Hematopoietic multipotent progenitor cell treated with erythropoietin and hydrocortisone succinate and interleukin-3 and kit ligand, for 6 days (in vitro differentiated cells): ENCODE measurements around the gene EPN1.

Source experiments
- DNase-seq: peaks from one replicate; pipeline ENCODE4 v3.0.0-alpha.2; 2015

The EPN1 gene

GRCh38 chr19:55674841-55675660, at the start of gene EPN1:
TSS of gene EPN1 (plus strand) at chr19:55675226. CDS start at chr19:55678628, 3,402 bp downstream.
- DNase-seq = peak; percentile 98

- DNase-seq = no peak
Observed at GRCh38 chr19:55626350-55626749, 48.7 kb upstream of the EPN1 start.

DNA sequence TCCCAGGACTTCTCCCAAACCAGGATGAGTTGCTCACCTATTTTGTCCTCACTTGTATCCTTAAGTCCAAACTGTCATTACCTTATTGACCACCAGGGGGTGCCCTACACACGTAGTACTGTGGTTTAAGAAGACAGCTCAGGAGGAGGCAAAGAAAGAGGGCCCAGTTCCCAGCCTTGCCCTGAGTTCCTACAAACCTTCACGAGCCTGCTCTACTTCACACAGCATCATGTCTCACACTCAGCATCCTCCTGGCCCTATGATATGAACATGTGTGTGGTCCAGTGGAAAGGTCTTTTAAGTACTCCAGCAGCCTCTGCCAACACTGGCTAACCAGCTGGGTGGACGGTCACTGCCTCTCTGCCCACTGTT, 42.6 kb upstream of the EPN1 start:
- peak; percentile 98 for DNase-seq

DNA sequence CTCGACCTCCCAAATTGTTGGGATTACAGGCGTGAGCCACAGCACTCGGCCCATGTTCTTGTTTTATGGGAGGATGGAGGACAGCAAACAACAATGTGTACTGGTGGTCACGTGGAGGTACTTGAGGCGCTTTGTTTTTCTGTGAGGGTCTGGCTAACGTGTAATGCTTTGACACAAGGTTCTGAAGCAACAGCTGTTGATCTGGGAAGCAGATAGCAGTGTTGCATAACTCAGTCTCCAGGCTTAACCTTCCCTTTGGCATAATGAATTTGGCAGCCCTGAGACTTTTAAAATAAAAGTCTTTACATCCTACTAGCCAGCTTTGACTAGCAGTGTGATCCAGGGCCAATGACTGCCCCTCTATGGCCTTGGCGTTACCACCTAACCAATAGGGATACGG, 41.2 kb upstream of the EPN1 start:
- DNase-seq = peak; percentile 67

- DNase-seq = no peak
Observed at GRCh38 chr19:55635334-55635717, 39.7 kb upstream of the EPN1 start.

DNA sequence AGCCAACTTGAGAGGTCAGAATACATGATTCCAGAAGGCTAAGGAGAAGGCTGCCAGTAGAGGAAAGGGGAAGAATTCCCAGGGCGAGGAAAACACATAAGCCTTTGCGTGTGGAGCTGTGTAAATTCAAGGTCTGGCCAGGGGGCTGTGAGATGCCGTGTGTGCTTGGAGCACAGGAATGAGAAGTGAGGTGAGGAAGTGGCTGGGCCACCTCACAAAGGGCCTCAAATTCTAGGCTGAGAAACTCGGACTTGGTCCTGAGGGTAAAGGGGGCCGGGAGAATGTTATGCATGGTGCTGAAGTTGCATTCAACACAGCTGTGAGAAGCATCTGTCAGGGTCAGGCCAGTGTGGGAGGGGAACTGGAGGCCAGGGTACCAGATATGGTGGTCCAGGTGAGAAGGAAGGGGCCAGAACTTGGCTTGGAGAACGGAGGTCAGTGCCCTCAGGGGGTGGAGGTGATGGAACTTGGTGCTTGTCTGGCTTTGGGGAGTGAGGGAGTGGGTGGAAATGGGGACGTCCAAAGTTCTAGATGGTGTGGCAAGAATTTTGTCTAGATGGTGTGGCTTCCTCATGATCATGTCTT, 39.1 kb upstream of the EPN1 start:
- no peak for DNase-seq

DNA sequence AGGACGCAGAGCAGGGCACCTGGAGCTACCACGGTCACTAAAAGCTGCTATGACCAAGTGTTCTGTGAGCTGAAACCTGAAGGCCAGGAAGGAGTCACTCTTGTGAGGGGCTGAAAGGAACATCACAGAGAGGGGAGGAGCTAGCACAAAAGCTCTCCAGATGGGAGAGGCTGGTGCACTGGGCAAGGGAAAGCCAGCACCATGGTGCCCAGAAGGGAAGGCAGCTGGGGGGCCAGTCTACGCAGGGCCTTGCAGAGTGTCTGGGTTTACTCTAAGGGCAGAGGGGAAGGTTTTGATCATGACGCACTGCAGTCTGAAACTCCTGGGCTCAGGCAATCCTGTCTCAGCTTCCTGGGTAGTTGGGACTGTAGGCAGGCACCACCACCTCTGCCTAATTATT, 38.3 kb upstream of the EPN1 start:
- DNase-seq = no peak

- DNase-seq = no peak
Observed at GRCh38 chr19:55637534-55637933, 37.5 kb upstream of the EPN1 start.

DNA sequence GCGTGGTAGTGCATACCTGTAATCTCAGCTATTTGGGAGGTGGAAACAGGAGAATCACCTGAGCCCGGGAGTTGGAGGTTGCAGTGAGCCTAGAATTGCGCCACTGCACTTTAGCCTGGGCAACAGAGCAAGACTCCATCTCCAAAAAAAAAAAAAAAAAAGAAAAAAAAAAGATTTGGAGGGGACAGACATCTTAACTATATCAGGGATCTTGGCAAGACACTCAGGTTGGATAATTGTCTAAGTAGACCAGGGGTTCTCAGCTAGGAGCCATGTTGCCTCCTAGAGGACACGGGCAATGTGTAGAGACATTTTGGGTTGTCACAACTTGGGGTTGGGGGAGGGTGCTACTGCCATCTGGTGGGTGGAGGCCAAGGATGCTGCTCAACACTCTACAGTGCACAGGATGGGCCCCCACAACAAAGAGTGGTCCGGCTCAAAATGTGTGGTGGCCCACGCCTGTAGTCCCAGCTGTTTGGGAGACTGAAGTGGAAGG, 36.1 kb upstream of the EPN1 start:
- peak; percentile 85 for DNase-seq

DNA sequence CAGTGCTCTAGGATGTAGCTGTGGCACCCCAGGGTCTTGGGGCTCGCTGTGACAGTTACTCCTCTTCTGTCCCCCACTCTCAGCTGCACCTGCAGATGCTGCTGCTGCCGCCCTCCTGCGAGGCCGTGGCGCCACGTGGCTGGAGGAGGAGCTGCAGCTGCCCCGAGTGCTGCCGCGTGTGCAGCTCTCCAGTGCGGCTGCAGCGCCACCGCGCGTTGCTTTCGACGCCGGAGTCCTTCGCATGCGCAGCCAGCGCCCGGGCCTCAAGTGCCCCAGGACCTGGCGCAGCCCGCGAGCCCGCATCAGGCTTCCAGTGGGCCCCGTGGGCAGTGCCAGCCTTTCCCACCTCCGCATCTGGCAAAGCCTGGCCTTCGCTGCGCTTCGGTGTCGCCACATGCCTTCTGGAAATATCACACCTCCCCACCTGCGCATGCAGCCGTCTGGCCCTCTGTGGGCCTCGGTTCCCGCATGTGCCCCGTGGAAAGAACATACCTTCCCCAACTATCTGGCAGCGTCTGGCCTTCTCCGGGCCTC, 34.9 kb upstream of the EPN1 start:
- peak; percentile 80 for DNase-seq

GRCh38 chr19:55640577-55641425, 34.2 kb upstream of the EPN1 start, which contains the start of gene ZNF580:
TSS of gene ZNF580 (plus strand) at chr19:55641002. CDS start at chr19:55642509, 1,507 bp downstream.
- peak; percentile 81 for DNase-seq

DNA sequence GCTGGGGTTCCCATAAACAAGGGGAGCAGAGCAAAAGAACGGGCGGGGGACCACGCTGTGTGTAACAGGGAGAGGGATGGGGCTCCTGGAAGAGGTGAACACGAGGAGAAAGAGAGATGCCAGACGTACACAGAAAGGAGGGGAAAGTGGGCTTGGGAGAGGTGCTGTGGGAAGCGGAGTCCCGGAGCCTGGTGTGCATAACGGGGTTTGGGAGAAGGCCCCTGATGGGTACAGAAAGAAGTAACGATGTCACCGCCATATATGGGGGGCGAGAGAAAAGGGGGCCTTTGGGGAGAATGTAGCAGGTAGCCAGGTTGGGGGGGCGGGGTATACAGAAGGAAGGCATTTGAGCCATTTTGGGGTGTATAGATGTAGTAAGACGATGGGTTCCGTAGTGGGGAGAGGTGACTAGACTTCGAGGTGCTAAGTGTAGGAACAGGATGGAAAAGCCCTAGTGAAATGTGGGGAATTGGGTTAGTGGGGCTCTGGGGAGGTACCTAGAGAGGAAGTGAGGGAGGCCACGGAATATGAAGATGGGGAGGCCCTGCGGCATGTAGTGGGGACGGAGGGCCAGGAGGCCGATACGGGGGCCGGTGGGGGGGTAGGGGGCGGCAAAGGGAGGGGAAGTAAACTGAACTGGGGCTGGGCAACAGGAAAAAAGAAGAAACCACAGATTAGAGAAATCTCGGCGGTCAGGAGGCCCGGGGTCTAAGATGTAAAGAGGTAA, 33.4 kb upstream of the EPN1 start:
- peak; percentile 44 for DNase-seq

- DNase-seq = peak; percentile 30
Observed at GRCh38 chr19:55642153-55643002, 32.6 kb upstream of the EPN1 start.

GRCh38 chr19:55643003-55643886, 31.8 kb upstream of the EPN1 start, which contains the start of gene ZNF581:
TSS of gene ZNF581 (plus strand) at chr19:55643649. CDS start at chr19:55644572, 923 bp downstream.
- DNase-seq = peak; percentile 86

- DNase-seq = peak; percentile 36
Observed at GRCh38 chr19:55643887-55644176, 31.2 kb upstream of the EPN1 start.

GRCh38 chr19:55644191-55644833, 30.7 kb upstream of the EPN1 start:
- DNase-seq = no peak

DNA sequence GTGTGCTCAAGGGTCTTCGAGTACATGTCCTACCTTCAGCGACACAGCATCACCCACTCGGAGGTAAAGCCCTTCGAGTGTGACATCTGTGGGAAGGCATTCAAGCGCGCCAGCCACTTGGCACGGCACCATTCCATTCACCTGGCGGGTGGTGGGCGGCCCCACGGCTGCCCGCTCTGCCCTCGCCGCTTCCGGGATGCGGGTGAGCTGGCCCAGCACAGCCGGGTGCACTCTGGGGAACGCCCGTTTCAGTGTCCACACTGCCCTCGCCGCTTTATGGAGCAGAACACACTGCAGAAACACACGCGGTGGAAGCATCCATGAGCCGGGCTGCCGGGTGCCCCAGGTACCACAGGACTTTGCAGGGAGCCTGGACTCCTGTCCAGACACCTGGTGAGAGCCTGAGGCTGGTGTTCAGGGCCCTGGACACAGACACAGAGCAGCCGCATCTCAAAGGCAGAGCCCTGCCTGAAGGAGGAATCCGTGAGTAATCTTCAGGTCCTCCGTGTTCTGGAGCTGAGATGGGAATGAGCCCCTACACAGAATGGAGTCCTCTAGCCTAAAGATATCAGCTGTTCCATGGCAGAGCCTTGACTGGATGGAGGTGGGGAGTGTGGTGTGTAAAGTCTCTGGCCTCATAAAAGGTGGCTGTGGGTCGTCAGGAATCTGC, 30.0 kb upstream of the EPN1 start:
- no peak for DNase-seq

DNA sequence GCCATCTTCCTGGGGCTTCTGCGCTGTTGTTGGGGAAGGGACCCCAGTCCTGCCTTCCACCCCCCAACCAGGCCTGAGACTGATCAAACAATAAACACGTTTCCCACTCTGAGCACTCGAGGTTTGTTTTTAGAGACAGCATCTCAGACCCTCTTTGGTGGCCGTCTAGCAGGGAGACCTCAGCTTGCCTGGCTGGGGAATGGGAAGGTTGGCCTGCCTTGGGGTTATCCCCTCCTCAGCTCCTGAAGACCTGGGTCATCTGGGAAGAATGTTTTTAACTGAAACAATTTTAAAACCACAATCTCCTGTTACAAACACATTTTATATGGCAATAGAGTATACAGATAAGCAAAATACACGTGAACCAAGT, 29.5 kb upstream of the EPN1 start:
- DNase-seq = no peak
